NCI-H510A (cell line): ENCODE measurements around the gene ABCC8.

Experiments
- DNase-seq: peaks from one replicate; lab custom pipeline; 2025; lab: John Stamatoyannopoulos, UW

ABCC8 gene

GRCh38 chr11:17476317-17477083 lies at the start of gene ABCC8:
ABCC8 (minus strand) TSS chr11:17476845; CDS start chr11:17476776, 69 bp downstream.
- no peak for DNase-seq

DNA sequence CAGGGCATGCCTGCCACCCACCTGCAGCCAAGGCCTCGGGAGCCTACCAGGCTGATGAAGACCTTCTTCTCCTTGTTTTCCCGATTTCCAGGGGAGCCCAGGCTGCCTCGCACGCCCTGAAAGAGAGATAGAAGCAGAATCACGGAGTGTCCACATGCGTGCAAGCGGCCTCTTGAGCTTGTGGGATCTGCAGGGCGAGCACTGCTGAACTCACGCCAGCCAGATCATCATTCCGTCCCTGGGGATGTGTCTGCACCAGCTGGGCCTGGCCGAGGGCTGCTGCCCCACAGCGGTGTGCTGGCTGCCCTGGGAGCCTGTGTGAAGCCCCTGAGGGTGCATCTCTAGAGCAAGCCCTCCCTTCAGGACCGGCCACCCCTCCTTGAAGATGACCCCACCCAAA lies 49.7 kb upstream of the ABCC8 start:
- no peak for DNase-seq

DNA sequence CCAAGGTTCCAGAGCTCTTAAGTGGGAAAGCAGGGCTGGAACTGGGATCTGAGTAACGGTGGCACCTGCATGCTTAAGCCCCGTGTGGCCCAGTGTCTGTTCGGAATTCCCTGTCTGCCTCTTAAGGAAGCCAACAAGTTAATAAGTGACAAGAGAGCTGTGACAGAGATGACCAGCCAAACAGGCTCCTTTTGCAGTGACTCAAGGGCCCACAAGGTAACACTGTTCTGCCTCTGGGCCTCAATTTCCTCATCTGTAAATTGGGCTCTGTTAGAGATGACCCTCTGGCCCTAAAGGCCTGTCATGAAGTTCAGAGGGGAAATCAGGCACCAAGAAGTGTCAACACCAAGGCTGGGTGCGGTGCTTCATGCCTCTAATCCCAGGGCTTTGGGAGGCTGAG lies 48.9 kb upstream of the ABCC8 start:
- DNase-seq, result no peak

GRCh38 chr11:17524221-17524620 lies 47.6 kb upstream of the ABCC8 start:
- no peak for DNase-seq

- no peak for DNase-seq
These were observed 46.0 kb upstream of the ABCC8 start for GRCh38 chr11:17522655-17523054.

DNA sequence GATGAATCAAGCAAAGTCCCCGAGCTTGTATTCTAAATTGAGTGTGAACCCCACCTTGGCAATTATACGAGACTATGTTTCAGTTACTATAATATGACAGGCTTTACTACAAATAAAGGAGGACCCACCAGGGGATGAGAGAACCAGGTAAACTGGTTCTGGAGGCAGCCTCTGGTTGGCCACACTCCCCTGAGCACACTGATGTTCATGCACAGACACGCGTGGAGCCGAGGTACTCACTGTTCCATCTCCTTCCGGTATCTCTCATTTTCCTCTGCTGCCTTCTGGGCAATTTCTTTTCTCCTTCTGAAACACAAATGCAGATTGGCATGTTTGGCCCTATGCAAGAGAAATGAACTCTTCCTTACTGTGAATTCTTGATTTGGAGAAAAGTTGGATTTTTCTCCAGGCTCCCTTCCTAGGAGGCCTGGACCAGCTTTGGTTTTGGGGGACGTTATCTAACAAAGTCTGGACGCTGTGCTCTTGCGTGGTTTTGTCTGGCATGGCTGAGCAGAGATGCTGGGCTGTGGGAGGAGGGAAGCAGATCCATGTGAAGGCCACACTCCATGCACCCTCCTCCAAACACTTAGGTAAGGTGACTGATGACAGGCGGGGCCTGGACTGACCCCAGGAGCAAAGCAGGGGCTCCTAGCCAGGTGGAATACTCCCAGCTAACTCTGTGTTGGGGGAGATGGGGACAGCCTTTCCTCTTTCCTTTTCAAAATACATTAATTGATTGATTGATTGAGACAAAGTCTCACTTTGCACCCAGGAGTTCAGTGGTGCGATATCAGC lies 44.7 kb upstream of the ABCC8 start:
- DNase-seq, result no peak

DNA sequence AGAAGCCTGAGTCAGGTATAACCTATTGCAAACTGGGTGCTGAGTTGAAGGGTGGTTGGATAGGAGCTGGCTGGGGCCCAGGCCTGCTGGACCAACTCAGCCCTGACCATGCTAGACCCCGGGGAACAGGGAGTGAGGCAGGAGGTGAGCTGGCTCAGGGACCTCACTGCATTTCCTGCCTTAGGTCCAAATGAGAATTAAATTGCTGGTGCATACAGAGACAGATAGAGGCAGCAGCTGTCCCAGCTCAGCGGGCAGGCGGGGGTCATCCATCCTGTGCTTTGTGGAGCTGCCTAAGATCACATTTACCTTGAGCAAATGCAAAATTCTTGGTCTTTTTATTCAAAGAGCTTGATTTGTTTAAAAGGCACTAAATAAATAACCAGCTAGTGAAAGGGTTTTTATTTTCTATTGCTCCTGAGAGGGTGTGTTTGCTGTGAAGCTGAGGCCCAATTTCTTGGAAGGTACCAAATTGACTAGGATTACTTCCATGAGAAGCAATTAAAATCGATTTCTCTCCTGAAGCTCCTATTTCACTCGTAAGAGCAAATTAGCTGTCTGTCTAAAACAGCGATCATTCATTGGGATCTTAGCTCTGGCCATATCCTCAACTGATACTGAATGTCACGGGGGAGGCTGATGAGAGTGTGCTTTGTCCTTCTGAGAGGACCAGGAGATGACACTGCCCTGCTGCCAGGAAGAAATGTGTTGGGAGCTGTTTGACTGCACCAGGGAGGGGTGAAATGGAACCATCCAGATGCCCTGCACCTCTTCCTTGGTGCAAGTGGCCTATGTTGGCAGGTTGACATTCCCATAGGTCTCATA lies 42.6 kb upstream of the ABCC8 start:
- no peak for DNase-seq

- no peak for DNase-seq
These were observed 41.7 kb upstream of the ABCC8 start for GRCh38 chr11:17518366-17518765.

- no peak for DNase-seq
These were observed 40.5 kb upstream of the ABCC8 start for GRCh38 chr11:17517186-17517585.

DNA sequence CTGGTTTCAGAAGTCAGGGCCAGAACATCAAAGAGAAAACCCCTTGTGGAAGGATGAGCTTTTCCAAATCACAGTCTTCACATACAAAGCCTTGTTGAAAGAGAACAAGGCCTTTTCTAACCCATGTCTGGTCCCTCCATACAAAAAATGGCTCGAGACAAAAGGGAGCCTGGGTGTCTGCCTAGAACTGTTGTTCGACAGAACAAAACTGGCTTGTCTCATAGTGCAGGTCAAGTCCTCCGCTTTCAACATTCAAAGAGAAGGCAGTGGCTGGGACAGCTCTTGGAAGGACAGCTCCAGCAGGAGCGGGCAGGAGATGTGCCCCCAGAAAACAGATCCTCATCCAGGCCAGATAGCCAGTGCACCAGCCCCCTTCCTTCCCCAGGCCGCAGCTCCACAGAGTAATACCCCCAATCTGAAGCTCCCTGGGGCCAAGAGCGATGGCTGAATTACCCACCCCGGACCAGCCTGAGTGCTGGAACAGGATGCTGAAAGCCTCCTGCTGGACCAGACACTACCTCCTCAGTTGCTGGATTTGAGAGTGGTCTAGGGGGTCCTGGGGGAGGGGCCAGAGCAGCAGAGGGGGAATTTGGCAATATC lies 40.0 kb upstream of the ABCC8 start:
- DNase-seq, result no peak

- DNase-seq, result no peak
These were observed 39.0 kb upstream of the ABCC8 start for GRCh38 chr11:17515443-17516176.

GRCh38 chr11:17514476-17514875 lies 37.8 kb upstream of the ABCC8 start:
- no peak for DNase-seq

- no peak for DNase-seq
These were observed 37.2 kb upstream of the ABCC8 start for GRCh38 chr11:17513853-17514252.

DNA sequence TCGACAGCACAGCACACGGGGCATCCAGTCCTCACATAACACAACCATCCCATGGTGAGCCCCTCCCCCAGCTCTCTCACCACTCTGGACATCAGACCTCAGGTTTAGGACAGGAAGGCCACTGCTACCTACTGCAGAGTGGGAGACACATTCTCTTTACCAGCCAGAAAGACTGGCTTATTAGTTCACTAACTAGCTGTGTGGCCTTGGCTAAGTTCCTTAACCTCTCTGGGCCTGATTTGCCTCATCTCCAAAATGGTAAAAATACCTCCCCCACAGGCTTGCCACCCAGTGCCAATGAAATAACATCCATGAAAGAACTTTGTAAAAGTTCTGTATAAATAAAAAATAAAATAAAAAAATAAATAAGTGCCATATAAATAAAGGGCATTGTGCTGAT lies 35.5 kb upstream of the ABCC8 start:
- DNase-seq, result no peak

GRCh38 chr11:17511571-17511970 lies 34.9 kb upstream of the ABCC8 start:
- no peak for DNase-seq

DNA sequence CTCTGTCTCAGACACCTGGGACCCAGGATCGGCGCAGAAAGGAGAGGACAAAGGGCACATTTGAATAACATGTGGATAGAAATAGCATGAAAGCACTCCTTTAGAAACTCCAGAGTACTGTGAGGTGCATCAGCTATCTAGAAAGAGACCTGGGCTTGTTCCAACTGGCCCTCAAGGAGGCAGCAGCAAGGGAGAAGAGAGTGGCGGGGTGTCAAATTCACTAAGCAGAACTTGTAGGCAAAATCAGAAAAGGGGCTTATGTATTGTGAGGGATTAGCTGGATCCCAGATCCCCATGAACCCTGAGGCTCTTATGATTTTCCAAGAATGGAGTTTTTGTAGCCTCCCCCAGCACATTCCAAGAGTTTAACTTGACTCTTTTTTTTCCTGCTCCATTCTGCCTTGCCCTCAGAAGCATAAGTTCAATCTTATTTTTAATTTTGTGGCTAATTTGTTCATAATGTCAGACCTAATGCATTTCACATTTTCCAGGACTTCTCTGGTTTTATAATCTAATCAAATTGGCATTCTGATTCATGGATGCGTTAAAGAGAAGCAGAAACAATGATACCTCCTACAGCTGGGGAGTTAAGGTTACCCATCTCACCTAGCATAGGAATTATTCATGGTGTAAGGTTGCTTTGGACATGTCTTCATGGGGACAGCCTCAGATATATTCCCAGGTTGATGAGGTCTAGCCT lies 34.0 kb upstream of the ABCC8 start:
- no peak for DNase-seq

GRCh38 chr11:17508791-17509190 lies 32.1 kb upstream of the ABCC8 start:
- DNase-seq, result no peak

DNA sequence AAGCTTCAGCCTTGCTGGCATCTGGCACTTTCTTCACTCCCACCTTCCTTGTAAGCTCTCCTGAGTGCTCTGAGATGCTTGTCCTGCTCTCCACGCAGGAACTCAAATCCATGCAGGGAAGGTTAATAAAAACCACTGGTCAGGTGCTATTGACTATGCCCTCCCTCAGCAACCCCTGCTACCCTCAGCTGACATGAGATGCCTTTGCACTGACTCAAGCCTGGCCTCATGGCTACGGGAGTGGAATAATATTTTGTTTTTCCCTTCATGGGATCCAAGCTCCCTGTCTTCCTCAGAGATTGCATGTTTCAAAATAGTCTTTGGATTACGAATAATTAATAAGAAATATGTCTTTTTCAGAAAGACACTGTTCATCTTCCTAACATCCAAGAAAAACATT lies 31.7 kb upstream of the ABCC8 start:
- DNase-seq, result no peak

GRCh38 chr11:17507773-17508172 lies 31.1 kb upstream of the ABCC8 start:
- no peak for DNase-seq

DNA sequence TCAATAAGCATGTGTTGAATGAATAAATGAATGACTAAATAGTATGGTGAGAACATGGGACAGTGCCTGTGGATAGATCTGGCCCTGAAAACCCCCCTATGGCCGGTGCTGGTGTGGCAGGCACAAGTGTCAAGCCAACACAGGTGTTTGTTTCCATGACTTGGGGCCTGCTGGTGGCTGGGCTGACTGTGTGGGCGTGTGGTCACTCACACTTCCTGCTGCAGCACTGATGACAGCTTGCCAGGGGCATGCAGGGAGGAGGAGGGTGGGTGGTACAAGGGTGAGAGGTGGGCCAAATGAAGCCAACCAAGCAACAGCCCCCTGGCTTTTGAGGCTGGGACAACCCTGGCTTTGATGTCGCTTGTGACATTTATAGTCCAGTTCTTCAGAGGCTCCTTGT lies 30.3 kb upstream of the ABCC8 start:
- DNase-seq, result no peak

DNA sequence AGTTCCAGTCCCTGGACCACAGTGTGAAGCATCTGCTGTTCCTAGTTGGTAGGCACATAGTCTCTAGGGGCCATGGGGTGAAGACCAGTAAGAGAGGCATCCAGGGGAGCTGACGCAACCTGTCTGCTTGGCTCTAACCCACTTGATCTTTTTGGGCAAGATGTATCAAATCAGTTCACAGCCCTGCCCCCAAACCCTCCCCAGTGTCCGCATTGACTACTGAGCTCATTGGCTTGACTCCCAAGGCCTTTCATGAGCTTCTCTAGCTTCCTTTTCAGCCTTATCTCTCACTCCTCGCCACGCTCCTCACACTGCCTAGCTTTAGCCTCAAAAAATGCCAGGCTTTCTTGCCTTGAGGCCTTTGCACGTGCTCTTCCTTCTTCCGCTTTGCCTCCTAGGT lies 29.7 kb upstream of the ABCC8 start:
- DNase-seq, result no peak
